Thoracic aorta endothelial cell (primary cell): ENCODE results near the gene JPH4. TPM values are rescaled to one million over a fixed set of nuclear protein-coding genes. Genes with fewer than 3 reads are reported as not detected.

Experiments used
- total RNA-seq: library from RNA; depleted of rRNA; stranded (reverse); fragments of >200 nt; gene quantifications from 2 replicates; pipeline ENCODE4 v1.2.3, GENCODE V29; 2012

Gene JPH4
- not detected in 2 replicates for total RNA-seq

GRCh38 chr14:23578560-23579310 is at the start of gene JPH4:
JPH4 (minus strand) TSS chr14:23578790; CDS start chr14:23577453, 1,337 bp downstream.

GRCh38 chr14:23567186-23568020 is 11.2 kb downstream of the JPH4 start, which contains the start of gene AP1G2:
AP1G2 (minus strand) TSS chr14:23567791; CDS start chr14:23567314, 477 bp downstream.

GRCh38 chr14:23555882-23556699 is 22.5 kb downstream of the JPH4 start, which contains the start of gene THTPA:
THTPA (plus strand) TSS chr14:23556271; CDS start chr14:23556758, 487 bp downstream.

GRCh38 chr14:23551266-23552028 is 27.1 kb downstream of the JPH4 start, which contains the start of gene ZFHX2:
ZFHX2 (minus strand) TSS chr14:23551765; CDS start chr14:23535325, 16,440 bp downstream.

Other genes starting within 250 kb of the JPH4 start
- 0.86 and 1.1 TPM in 2 replicates for gene SLC22A17, start 225.9 kb downstream of the JPH4 start, total RNA-seq
- gene EFS, start 213.6 kb downstream of the JPH4 start, total RNA-seq = not detected in 2 replicates
- not detected in 2 replicates for gene IL25, start 206.0 kb downstream of the JPH4 start, total RNA-seq
- gene CMTM5, start 201.7 kb downstream of the JPH4 start, total RNA-seq = not detected in 2 replicates
- not detected in 2 replicates for gene MYH6, start 170.5 kb downstream of the JPH4 start, total RNA-seq
- not detected in 2 replicates for gene MYH7, start 143.1 kb downstream of the JPH4 start, total RNA-seq
- 41.6 and 48.2 TPM in 2 replicates for gene NGDN, start 109.1 kb downstream of the JPH4 start, total RNA-seq
- 0.40 and 0.86 TPM in 2 replicates for gene ZFHX2, start 27.0 kb downstream of the JPH4 start, total RNA-seq
- 14.1 and 18.9 TPM in 2 replicates for gene THTPA, start 22.5 kb downstream of the JPH4 start, total RNA-seq
- 7.6 and 17.0 TPM in 2 replicates for gene AP1G2, start 11.0 kb downstream of the JPH4 start, total RNA-seq
- gene DHRS2, start 57.6 kb upstream of the JPH4 start, total RNA-seq = 0.27 and 1.5 TPM in 2 replicates